ENCODE data around the gene SRP72. TPM values are rescaled to one million over a fixed set of nuclear protein-coding genes. Genes with fewer than 3 reads are reported as not detected.

SRP72 gene
- total RNA-seq, 1 experiment from 2014 or later = 138 TPM

GRCh38 chr4:56512166-56512565, 44.7 kb downstream of the SRP72 start (continued):
- no peak for TF ChIP-seq GRHL2 (CRISPR knock-in tag; IDR thresholded peaks at IDR 0.05; ENCODE audit: insufficient replicate concordance, severe bottlenecking)

GRCh38 chr4:56513517-56513916, 46.1 kb downstream of the SRP72 start:
- no peak for ATAC-seq
- no peaks in the 10 kb centered on the region for H3K9me3 Mint-ChIP-seq
- H3K4me3 Mint-ChIP-seq = no peak overlapping the region
- ChIA-PET CTCF (no interaction called here), POLR2A (no interaction called here)
- no peak for DNase-seq (ENCODE audit: low spot score)
- H3K27me3 Mint-ChIP-seq (ENCODE audit: low read depth) = peaks cover 3% of the 10 kb centered on the region
- no peaks in the 10 kb centered on the region for H3K36me3 Mint-ChIP-seq
- no peak overlapping the region for H3K27ac Mint-ChIP-seq
- TF ChIP-seq ZNF416 (CRISPR knock-in tag; IDR thresholded peaks at IDR 0.05) (no peak), TEAD4 (CRISPR knock-in tag; IDR thresholded peaks at IDR 0.05) (no peak), GRHL2 (CRISPR knock-in tag; IDR thresholded peaks at IDR 0.05; ENCODE audit: insufficient replicate concordance, severe bottlenecking) (no peak), ZNF423 (CRISPR knock-in tag; IDR thresholded peaks at IDR 0.05) (no peak), MAX (CRISPR knock-in tag; IDR thresholded peaks at IDR 0.05) (no peak), TP53 (CRISPR knock-in tag; IDR thresholded peaks at IDR 0.05) (no peak), ZNF281 (CRISPR knock-in tag; IDR thresholded peaks at IDR 0.05) (no peak), IRF1 (CRISPR knock-in tag; IDR thresholded peaks at IDR 0.05) (no peak), FOXJ3 (CRISPR knock-in tag; IDR thresholded peaks at IDR 0.05; ENCODE audit: borderline replicate concordance) (no peak), ATF2 (CRISPR knock-in tag; IDR thresholded peaks at IDR 0.05; ENCODE audit: borderline replicate concordance, low read depth) (no peak), CREM (CRISPR knock-in tag; IDR thresholded peaks at IDR 0.05) (no peak), NFATC4 (CRISPR knock-in tag; IDR thresholded peaks at IDR 0.05) (no peak), ZBTB21 (CRISPR knock-in tag; IDR thresholded peaks at IDR 0.05; ENCODE audit: borderline replicate concordance) (no peak), ZNF512 (CRISPR knock-in tag; IDR thresholded peaks at IDR 0.05; ENCODE audit: borderline replicate concordance) (no peak), FOXP1 (CRISPR knock-in tag; IDR thresholded peaks at IDR 0.05; ENCODE audit: borderline replicate concordance) (no peak), AR (CRISPR knock-in tag; IDR thresholded peaks at IDR 0.05) (no peak), SOX15 (CRISPR knock-in tag; IDR thresholded peaks at IDR 0.05) (no peak), MXD4 (CRISPR knock-in tag; IDR thresholded peaks at IDR 0.05; ENCODE audit: borderline replicate concordance) (no peak)
- H3K4me1 Mint-ChIP-seq = no peaks in the 10 kb centered on the region

Measured in WTC11 (cell line).